Measurements from ENCODE around the gene MKNK1. TPM values are rescaled to one million over a fixed set of nuclear protein-coding genes. Genes with fewer than 3 reads are reported as not detected.

The MKNK1 gene
- total and polyA plus RNA-seq, 3 experiments from 2014 or later, result 27.9 to 39.0 (median 32.4) TPM

DNA sequence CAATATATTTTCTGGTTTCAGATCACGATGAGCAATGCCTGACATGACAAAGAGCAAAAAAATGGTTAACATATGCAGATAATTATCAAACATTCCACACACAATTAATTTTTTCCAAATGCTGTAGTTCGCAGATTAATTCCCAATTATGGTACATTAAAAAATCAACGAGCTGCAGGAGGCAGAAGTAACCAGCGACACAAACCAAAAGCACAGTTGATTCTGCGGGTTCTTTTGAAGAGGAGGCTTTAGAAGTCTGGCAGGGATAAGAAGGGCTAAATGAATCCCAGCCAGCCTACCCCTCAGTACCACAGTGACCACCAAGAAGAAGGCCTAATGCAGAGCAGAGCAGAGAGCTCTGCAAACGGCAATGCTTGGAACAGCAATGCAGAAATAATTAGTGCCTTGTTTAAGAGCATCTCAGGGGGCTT is 35.6 kb downstream of the MKNK1 start:
- H3K27me3 Mint-ChIP-seq, result no peaks in the 10 kb centered on the region
- DNase-seq, result no peak
- ChIA-PET POLR2A (no interaction called here), CTCF (no interaction called here)
- Histone ChIP-seq H3K4me3 (ENCODE audit: low read length) (no peak overlapping the region), H3K27ac (ENCODE audit: low read depth, low read length) (no peak overlapping the region), H3K36me3 (ENCODE audit: insufficient read depth, low read length) (peaks cover 5% of the 10 kb centered on the region), H3K9me3 (ENCODE audit: low read length) (no peaks in the 10 kb centered on the region), H3K4me1 (ENCODE audit: insufficient read depth, low read length) (no peaks in the 10 kb centered on the region), H3K27me3 (ENCODE audit: insufficient read depth, low read length, poor library complexity, severe bottlenecking) (no peaks in the 10 kb centered on the region)
- no peaks in the 10 kb centered on the region for H3K9me3 Mint-ChIP-seq
- no peak overlapping the region for H3K27ac Mint-ChIP-seq
- no peak overlapping the region for H3K4me3 Mint-ChIP-seq
- H3K36me3 Mint-ChIP-seq, result peaks cover 7 to 73% (median 25%) of the 10 kb centered on the region in 3 donors
- no peaks in the 10 kb centered on the region for H3K4me1 Mint-ChIP-seq

DNA sequence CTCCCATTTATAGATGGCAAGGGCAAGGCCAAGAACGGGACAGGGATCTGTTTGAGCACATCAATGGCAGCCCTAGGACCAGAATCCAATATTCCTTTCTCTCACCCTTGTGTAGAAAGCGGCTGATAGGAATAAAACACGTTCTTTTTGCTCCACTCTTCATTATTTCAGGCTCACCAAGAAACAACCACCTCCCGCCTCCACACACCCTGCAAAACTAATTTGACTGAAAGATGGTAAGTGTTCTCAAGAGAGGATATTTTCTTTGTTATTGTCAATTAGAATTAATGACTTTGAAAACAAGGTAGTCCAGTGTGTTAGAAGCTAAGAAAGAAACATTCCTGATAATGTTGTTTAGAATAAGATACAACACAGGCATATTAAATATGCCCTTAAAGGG is 40.7 kb downstream of the MKNK1 start:
- Histone ChIP-seq H3K36me3 (ENCODE audit: insufficient read depth, low read length) (peaks cover 25% of the 10 kb centered on the region), H3K27me3 (ENCODE audit: insufficient read depth, low read length, poor library complexity, severe bottlenecking) (no peaks in the 10 kb centered on the region), H3K27ac (ENCODE audit: low read depth, low read length) (no peak overlapping the region), H3K9me3 (ENCODE audit: low read length) (no peaks in the 10 kb centered on the region), H3K4me3 (ENCODE audit: low read length) (no peak overlapping the region), H3K4me1 (ENCODE audit: insufficient read depth, low read length) (no peaks in the 10 kb centered on the region)
- no peaks in the 10 kb centered on the region for H3K4me1 Mint-ChIP-seq
- ChIA-PET CTCF (no interaction called here), POLR2A (no interaction called here)
- H3K4me3 Mint-ChIP-seq, result no peak overlapping the region
- no peaks in the 10 kb centered on the region for H3K9me3 Mint-ChIP-seq
- no peaks in the 10 kb centered on the region for H3K27me3 Mint-ChIP-seq
- no peak for DNase-seq
- peak overlapping the region in 2 of 8 donors; percentile 11 to 68 for H3K27ac Mint-ChIP-seq
- H3K36me3 Mint-ChIP-seq, result peaks cover 12 to 90% (median 28%) of the 10 kb centered on the region in 3 donors

DNA sequence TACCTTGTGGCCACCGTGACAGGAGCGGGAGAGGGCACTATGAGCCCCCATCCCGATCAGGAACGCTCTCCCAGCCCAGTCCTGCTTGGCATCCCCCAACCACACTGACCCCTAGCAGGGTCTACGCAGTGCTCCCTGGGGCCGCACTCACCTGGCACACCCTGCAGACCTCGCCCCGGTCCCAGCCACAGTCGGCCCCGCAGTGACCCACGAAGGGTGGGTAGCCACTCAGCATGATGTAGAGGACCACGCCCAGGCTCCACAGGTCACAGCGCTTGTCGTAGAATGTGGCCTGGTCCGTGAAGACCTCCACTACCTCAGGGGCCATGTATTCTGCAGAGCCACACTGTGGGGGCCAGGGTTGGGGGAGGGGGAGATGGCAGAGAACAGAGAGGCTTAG is 41.6 kb downstream of the MKNK1 start:
- peaks cover 25% of the 10 kb centered on the region for H3K36me3 ChIP-seq (ENCODE audit: insufficient read depth, low read length)
- no peak for DNase-seq
- CTCF ChIA-PET, result interaction anchor here (1.5 kb wide), 1 partner anchor 28 kb away, joined by 3 read pairs; no protein-coding TSS in a partner anchor

DNA sequence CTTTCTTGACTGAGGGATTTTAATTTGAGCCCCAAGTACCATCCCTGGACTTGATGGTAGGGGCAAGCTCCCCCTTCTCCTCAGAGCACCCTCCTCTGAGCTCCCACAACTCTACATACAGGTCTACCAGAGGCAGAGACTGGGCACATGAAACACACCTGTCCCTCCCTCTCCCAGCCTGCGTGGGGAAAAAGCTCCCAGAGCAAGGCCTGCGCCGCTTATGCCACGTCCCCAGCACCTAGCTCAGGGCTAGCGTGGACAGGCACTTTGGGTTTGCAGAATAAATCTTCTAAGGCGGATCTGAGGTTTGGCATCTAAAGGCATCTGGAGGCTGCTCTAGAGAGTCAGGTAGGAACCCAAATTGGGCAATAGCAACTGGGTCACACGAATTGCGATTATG is 45.1 kb downstream of the MKNK1 start:
- Mint-ChIP-seq H3K27ac (peak overlapping the region in 4 of 8 donors; percentile 23 to 76 (median 46)), H3K4me3 (no peak overlapping the region), H3K27me3 (no peaks in the 10 kb centered on the region), H3K36me3 (peaks cover 5 to 60% (median 12%) of the 10 kb centered on the region in 3 donors), H3K4me1 (no peaks in the 10 kb centered on the region), H3K9me3 (no peaks in the 10 kb centered on the region)
- H3K4me3 ChIP-seq (ENCODE audit: low read length), result no peak overlapping the region
- no peaks in the 10 kb centered on the region for H3K4me1 ChIP-seq (ENCODE audit: insufficient read depth, low read length)
- no peak overlapping the region for H3K27ac ChIP-seq (ENCODE audit: low read depth, low read length)
- no peaks in the 10 kb centered on the region for H3K9me3 ChIP-seq (ENCODE audit: low read length)
- CTCF ChIA-PET, result no interaction called here
- POLR2A ChIA-PET, result no interaction called here
- no peaks in the 10 kb centered on the region for H3K27me3 ChIP-seq (ENCODE audit: insufficient read depth, low read length, poor library complexity, severe bottlenecking)
- peaks cover 20% of the 10 kb centered on the region for H3K36me3 ChIP-seq (ENCODE audit: insufficient read depth, low read length)
- DNase-seq, result no peak

More for the DNA sequence above, 41.6 kb downstream of the MKNK1 start:
- Mint-ChIP-seq H3K27ac (peak overlapping the region in 1 of 8 donors; percentile 24), H3K36me3 (peaks cover 12 to 91% (median 24%) of the 10 kb centered on the region in 3 donors), H3K27me3 (no peaks in the 10 kb centered on the region), H3K4me3 (no peak overlapping the region), H3K9me3 (no peaks in the 10 kb centered on the region), H3K4me1 (no peaks in the 10 kb centered on the region)
- POLR2A ChIA-PET, result no interaction called here
- Histone ChIP-seq H3K27ac (ENCODE audit: low read depth, low read length) (no peak overlapping the region), H3K27me3 (ENCODE audit: insufficient read depth, low read length, poor library complexity, severe bottlenecking) (no peaks in the 10 kb centered on the region), H3K9me3 (ENCODE audit: low read length) (no peaks in the 10 kb centered on the region), H3K4me1 (ENCODE audit: insufficient read depth, low read length) (no peaks in the 10 kb centered on the region), H3K4me3 (ENCODE audit: low read length) (no peak overlapping the region)

DNA sequence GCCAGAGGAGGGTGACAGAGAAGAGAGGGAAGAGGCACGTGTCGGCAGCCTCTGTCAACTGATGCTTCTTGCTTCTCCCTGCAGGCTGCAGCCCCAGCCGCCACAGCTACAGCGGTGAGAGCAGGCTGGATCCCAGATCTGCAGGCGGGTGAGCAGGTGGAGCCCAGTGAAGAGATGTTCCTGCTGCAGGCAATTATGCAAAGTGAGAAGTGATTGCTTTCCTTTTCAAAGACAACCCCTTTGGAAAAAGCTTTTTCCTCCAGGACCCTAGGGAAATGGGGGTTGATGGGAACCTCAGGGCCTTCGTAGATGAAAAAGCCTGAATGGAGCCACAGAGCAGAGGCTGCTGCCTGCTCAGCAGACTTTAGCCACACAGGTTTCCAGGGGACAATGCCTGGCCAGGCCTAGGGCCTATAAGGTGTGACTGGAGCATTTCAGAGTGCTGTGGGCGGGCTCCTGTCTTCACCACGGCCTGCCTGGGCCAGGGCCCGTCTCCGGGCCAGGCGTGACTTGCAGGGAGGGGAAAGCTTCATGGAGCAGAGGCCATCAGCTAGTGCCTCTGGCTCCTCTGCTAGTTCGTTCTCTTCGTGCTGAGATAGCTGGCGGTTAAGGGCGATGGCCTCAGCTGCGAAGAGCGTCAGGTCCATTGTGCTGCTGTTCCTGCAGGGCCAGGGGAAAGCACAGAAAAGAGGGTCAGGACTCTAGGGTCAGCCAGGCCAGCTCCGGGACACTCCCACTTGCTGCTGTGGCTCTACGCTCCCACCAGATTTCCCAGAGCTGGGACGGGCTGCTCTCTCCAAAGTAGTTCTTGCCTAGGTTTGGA is 45.7 kb downstream of the MKNK1 start:
- no peaks in the 10 kb centered on the region for H3K27me3 ChIP-seq (ENCODE audit: insufficient read depth, low read length, poor library complexity, severe bottlenecking)
- Mint-ChIP-seq H3K27me3 (no peaks in the 10 kb centered on the region), H3K27ac (peak overlapping the region in 5 of 8 donors; percentile 23 to 82 (median 73)), H3K9me3 (no peaks in the 10 kb centered on the region), H3K4me1 (no peaks in the 10 kb centered on the region), H3K4me3 (no peak overlapping the region), H3K36me3 (peaks cover 5 to 57% (median 11%) of the 10 kb centered on the region in 3 donors)
- no peaks in the 10 kb centered on the region for H3K4me1 ChIP-seq (ENCODE audit: insufficient read depth, low read length)
- H3K36me3 ChIP-seq (ENCODE audit: insufficient read depth, low read length), result peaks cover 19% of the 10 kb centered on the region
- H3K9me3 ChIP-seq (ENCODE audit: low read length), result no peaks in the 10 kb centered on the region
- CTCF ChIA-PET, result no interaction called here
- no peak overlapping the region for H3K27ac ChIP-seq (ENCODE audit: low read depth, low read length)
- POLR2A ChIA-PET, result no interaction called here
- H3K4me3 ChIP-seq (ENCODE audit: low read length), result no peak overlapping the region
- no peak for DNase-seq

DNA sequence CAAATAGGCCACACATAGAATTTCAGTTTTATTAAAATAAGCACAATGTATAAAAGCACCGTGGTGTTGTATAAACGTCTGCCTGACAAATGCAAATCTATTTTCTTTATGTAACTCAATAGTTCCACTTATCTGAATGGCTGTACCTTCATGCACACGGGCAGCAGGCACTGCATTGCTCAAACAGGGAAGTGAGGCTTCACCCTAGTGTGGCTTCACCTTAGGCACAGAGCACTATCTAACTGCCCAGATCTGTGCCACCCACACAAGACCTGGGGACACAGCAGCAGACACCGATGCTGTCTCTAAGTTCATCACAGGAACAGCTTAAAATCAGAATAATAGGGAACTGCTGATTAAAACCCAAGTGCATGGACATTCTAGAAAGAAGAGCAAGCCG is 46.7 kb downstream of the MKNK1 start:
- ChIA-PET POLR2A (no interaction called here), CTCF (no interaction called here)
- no peak overlapping the region for H3K4me3 ChIP-seq (ENCODE audit: low read length)
- Mint-ChIP-seq H3K9me3 (no peaks in the 10 kb centered on the region), H3K4me3 (no peak overlapping the region), H3K27me3 (no peaks in the 10 kb centered on the region), H3K27ac (peak overlapping the region in 6 of 8 donors; percentile 13 to 88 (median 52)), H3K4me1 (no peaks in the 10 kb centered on the region), H3K36me3 (peaks cover 5 to 47% (median 7%) of the 10 kb centered on the region in 3 donors)
- no peaks in the 10 kb centered on the region for H3K27me3 ChIP-seq (ENCODE audit: insufficient read depth, low read length, poor library complexity, severe bottlenecking)
- H3K36me3 ChIP-seq (ENCODE audit: insufficient read depth, low read length), result peaks cover 14% of the 10 kb centered on the region
- DNase-seq, result no peak
- no peaks in the 10 kb centered on the region for H3K9me3 ChIP-seq (ENCODE audit: low read length)
- H3K4me1 ChIP-seq (ENCODE audit: insufficient read depth, low read length), result no peaks in the 10 kb centered on the region
- H3K27ac ChIP-seq (ENCODE audit: low read depth, low read length), result no peak overlapping the region

DNA sequence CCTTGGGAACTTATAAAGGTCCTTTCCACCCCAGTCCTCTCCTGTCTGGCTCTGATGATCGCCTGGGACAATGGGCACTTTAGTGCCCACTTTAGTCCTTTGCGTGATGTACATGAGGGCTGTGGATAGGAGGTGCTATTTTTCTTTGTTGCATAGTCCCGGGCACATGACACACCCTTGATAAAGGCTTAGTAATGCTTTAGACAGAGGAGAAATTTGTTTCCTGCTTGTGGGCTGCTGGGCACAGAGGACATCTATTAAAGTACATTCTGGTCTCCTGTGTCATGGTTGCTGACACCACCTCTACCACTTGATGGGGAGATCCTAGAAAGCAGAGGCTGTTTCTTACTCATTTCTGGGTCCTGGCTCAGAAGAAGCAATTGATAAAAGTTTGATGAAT is 47.2 kb downstream of the MKNK1 start:
- no peaks in the 10 kb centered on the region for H3K9me3 Mint-ChIP-seq
- Histone ChIP-seq H3K27ac (ENCODE audit: low read depth, low read length) (no peak overlapping the region), H3K36me3 (ENCODE audit: insufficient read depth, low read length) (peaks cover 14% of the 10 kb centered on the region), H3K9me3 (ENCODE audit: low read length) (no peaks in the 10 kb centered on the region), H3K4me1 (ENCODE audit: insufficient read depth, low read length) (no peaks in the 10 kb centered on the region), H3K4me3 (ENCODE audit: low read length) (no peak overlapping the region), H3K27me3 (ENCODE audit: insufficient read depth, low read length, poor library complexity, severe bottlenecking) (no peaks in the 10 kb centered on the region)
- no peaks in the 10 kb centered on the region for H3K27me3 Mint-ChIP-seq
- POLR2A ChIA-PET, result no interaction called here
- CTCF ChIA-PET, result no interaction called here
- H3K4me3 Mint-ChIP-seq, result peak overlapping the region in 1 of 7 donors; percentile 13
- peaks cover 3 to 42% (median 6%) of the 10 kb centered on the region in 3 donors for H3K36me3 Mint-ChIP-seq
- H3K4me1 Mint-ChIP-seq, result no peaks in the 10 kb centered on the region
- H3K27ac Mint-ChIP-seq, result peak overlapping the region in 6 of 8 donors; percentile 13 to 80 (median 58)
- no peak for DNase-seq

DNA sequence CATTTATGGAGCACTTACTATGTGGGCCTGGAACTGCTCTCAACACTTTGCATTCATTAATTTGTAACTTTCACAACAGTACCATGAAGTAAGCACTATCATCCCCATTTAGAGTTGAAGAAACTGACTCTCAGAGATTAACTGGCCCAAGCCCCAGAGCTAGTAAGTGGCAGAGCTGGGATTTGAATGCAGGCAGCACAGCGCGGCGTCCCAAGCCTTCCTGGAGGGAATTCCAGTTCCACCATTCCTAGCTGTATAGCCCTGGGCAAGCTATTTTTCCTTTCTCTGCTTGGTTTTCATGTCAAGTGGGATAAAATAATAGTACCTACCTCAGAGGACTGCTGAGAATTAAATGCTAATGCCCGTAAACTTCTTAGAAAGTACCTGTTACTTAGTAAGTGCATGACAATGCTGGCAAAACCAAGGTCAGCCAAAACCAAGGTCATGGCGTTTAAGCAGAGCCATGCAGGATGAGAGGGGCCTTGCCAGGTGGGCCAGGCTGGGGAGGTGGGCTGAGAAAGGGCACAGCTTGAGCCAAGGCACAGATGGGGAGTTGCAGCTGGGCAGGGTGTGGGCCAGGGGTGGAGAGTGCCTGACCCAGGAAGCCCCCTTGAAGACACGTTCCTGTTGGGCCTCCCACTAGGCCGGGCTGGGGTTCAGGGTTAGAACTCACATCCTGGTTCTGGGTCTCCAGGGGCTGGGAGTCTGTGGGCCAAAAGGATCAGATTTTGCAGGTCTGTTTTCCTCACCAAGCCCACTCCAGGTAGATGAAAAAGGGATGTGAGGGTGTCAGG is 48.0 kb downstream of the MKNK1 start:
- Mint-ChIP-seq H3K4me1 (no peaks in the 10 kb centered on the region), H3K36me3 (peaks cover 0 to 34% (median 2%) of the 10 kb centered on the region in 3 donors), H3K9me3 (no peaks in the 10 kb centered on the region), H3K27me3 (no peaks in the 10 kb centered on the region), H3K4me3 (no peak overlapping the region), H3K27ac (peak overlapping the region in 5 of 8 donors; percentile 24 to 72 (median 59))
- Histone ChIP-seq H3K9me3 (ENCODE audit: low read length) (no peaks in the 10 kb centered on the region), H3K4me3 (ENCODE audit: low read length) (no peak overlapping the region), H3K4me1 (ENCODE audit: insufficient read depth, low read length) (no peaks in the 10 kb centered on the region), H3K36me3 (ENCODE audit: insufficient read depth, low read length) (peaks cover 7% of the 10 kb centered on the region), H3K27ac (ENCODE audit: low read depth, low read length) (no peak overlapping the region), H3K27me3 (ENCODE audit: insufficient read depth, low read length, poor library complexity, severe bottlenecking) (no peaks in the 10 kb centered on the region)
- CTCF ChIA-PET, result no interaction called here
- POLR2A ChIA-PET, result no interaction called here
- no peak for DNase-seq
